DMS53 treated with DMSO at 0.1 percent for 48 hours (cell line): ENCODE results near the gene THSD7A.

Experiments
- DNase-seq: peaks from one replicate; lab custom pipeline; 2025; ENCODE audit not compliant: unreplicated experiment; lab: John Stamatoyannopoulos, UW

THSD7A gene

DNA sequence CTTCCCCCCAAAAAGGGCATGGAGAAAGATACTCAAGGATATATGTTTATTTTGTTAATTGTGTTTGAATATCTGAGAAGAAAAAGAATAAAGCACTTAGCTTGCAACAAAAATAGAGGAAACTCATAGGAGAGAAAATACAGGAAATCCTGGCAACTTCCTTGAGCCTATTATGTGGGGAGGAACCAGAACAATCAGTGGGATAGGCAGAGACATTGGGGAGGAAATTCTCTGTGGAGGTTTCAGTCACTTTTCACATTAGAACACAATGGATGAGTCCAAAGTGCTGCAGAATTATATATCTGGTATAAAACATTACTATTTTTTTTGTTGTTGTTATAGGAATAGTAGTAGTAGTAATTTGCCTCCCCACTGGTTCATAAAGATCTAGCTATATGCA lies 240.1 kb downstream of the THSD7A start:
- DNase-seq: no peak

DNA sequence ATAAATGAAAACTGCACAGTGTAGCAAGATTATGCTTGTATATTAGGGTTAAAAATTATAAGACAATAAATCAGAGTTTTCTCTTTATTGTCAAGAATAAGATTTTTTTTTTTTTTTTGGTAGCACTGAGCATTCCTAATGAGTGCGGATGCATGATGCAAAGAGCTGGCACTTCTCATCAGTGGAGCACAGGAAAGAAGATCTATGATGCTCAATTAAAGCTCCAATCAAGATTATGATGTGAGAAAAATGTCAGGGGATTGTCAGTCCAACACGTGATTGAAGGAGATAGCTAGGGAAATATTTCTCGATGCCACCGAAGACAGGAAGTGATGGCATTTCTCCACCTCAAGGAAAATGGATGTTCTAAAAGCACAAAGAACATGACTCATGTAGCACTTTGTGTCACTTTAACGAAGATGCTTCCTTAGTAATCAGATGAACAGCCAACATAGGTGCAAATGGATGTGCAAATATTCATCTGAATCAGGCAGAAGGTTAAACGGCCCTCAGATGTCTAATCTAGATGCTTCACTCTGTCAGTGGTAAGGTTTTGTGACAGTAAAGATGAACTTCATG lies 240.9 kb downstream of the THSD7A start:
- no peak for DNase-seq

DNA sequence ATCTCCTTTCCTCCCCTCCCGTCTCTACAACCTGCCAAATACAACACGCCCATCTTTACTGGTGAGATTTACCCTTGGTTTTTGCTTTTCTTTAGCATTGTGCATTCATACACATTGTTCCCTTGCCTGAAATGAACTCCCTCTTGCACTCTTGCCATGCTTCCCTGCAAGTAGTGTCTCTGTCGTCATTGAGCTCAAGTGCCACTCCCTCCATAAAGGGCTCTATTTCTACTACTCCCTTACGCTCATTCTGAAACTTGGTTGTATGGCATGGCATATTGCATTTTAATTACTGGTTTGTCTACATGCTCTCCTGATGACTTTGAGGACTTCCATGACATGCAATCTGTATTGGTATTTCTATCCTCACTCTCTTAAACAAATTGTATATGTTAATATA lies 242.7 kb downstream of the THSD7A start:
- no peak for DNase-seq

DNA sequence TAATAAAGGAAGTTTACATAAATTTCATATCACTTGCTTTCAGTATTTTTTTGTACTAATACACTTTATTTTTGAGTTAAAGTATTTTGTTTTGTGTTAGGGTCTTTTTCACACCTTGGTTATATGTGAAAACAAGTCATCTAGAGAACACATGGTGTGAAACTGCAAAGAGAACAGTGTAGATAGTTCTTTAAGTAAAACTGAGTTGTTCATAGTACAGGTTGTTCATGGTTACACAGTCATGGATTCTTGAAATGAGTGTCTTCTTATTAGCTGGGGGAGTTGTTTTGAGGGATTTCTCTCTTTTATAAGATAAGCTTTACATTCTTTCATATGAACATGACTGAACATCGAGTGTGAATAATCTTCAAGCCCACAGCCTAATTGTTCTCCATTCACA lies 244.2 kb downstream of the THSD7A start:
- DNase-seq: no peak

DNA sequence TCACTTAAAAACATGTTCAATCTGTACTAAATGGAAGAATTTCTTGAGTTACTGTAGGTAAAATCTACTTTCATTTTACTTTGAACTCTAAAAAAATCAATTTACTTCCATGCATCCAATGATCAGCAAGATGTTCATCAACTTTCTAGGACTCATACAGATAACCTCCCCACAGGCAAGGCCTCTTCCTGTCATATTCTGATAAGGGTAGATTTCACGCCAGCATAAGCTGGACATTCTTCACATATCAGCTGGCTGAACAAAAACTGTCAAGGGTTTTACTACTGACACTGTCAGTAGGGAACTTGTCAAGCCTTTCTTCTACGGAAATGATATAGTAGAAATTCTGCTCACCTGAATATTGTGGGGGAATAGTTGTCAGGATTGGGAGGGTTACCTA lies 244.9 kb downstream of the THSD7A start:
- no peak for DNase-seq

DNA sequence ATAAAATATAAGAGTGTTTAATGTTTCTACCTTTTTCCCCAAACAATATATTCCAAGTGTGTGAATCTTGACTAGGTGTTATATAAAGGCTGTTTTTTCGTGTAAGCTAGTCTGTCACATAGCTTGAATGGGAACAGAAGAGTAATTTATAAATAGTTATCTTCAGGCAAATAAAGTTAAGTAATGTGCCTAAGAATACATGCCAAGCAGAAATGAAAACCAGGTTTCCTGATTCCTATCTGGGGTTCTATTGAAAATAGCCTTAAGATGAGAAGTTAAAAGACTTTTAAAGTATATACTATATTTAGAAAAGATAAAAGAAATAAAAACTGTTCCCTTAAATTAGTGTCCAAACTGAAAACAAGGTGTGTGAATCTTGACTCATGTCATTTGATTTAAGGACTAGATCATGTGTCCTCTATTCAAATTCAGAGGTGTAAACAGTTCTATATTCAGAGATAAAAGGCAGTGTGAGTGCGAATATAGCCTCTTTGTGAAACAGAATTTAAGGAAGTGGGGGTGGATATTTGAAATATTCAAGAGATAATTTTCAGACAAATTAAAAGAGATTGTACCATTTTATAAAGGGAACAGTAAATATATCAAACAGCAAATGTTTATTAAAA lies 247.5 kb downstream of the THSD7A start:
- DNase-seq: no peak

DNA sequence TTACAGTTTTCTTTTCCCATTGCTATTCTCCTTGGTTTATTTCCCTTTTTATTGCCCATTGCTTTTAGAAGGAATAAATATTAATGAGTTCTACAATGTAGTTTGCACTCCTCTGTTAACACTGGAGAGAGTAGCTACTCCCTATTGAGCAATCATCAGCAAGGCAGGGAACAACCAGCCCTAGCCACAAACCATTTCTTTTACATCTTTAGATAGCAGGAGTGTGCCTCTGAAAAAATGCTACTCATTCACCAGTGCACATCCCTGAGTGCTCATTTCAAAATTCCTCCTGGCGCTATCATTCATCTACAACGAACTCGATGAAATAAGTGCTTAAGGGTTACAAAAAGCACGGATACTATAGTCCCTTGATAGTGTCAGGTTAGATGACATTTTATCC lies 252.9 kb downstream of the THSD7A start:
- no peak for DNase-seq

DNA sequence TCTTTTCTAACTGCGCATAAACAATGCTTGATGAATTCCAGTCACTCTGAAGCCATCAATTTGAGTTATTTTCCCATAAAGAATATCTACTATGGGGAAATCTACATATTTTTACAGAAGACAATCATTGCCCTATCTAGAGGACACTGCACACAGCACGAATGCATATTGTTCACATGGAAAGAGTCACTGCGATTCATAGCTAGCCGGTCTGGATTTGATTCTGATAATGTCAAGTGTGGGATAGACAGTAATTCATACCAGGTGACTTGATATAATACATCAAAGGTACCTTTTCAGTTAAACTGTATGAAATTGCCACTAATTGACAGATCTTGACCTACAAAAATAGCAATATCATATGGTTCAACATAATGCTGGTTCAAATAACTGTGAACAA lies 255.7 kb downstream of the THSD7A start:
- DNase-seq: no peak

DNA sequence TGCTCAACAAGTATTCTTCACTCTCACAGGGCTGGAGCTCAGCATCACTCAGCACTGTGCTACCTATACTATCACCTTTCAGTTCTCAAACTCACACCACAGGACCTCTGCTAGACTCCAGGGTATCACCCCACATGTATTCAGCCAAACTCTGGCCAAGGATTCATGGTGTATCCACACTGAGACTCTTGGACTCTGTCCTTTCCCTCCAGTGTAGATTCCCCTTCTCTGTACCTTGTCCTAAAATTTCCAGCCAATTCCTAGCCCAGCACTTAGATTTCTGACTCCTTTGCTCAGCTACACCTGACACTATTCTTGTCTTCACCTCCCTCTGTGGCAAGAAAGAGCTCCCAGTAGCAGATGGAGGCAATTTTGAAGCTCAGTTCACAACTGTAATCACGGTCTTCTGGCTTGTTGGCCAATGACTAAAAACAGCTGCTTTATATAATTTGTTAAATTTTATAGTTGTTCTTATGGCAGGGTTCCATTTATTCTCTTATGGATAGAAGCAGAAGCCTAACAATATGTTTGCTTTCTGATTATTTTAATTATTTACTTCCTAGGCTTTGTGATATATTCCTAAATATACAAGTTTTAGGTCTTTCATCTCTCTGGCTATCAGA lies 258.8 kb downstream of the THSD7A start:
- no peak for DNase-seq

DNA sequence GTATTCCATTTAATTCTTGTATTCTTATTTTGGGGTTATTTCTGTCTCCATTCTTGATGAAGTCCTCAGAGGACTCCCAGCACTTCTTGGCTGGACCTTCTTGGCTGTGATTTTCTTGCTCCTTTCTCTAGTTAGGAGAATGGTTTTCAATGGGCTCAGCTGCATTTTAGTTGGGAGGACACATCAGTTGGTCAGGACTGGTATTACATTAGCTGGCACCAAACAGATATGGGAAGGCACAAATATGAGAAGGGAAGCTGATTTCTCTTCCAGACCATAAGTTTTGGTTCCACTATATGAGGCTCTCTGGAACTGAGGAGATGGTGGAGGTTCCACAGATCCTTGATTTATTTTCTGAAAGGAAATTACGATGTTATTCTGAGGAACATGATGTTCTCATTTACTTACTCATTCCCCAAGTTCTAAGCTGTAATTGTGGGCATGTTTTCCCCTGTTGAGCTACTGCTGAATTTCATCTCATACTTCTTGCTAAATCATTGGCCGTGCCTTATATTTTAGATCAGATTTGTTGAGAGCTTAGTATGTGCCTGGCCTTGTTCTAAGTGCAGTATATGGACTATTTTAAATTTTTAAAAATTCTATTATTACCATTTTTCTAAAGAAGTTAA lies 261.0 kb downstream of the THSD7A start:
- DNase-seq: no peak

DNA sequence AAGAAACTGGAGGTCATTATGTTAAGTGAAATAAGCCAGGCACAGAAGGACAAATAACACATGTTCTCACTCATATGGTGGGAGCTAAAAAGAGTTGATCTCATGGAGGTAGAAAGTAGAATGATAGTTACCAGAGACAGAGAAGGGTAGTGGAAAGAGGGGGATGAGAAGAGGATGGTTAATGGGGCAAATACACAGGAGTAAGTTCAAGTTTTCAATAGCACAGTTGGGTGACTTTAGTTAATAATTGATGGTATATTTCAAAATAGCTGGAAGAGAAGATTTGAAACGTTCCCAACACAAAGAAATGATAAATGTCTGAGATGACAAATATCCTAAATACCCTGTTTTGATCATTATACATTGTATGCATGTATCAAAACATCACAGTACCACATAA lies 261.8 kb downstream of the THSD7A start:
- DNase-seq: no peak

DNA sequence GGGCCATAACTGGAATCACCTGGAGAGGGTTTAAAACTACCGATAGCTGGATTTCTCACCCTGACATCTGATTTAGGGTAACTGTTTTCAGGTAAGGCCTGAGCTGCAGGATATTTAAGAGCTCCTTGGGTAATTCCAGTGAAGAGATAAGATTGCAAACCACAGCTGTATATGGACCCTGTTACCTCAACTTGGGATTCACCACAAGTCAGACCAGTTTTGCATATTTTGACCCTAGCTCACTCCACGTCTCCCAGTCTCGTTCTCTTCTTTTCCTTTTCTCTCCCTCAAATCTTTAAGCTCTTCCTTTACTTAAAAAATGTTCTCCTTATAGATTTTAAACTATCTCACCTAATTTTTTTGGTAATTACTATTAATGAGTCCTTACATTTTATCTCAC lies 264.4 kb downstream of the THSD7A start:
- DNase-seq: no peak

DNA sequence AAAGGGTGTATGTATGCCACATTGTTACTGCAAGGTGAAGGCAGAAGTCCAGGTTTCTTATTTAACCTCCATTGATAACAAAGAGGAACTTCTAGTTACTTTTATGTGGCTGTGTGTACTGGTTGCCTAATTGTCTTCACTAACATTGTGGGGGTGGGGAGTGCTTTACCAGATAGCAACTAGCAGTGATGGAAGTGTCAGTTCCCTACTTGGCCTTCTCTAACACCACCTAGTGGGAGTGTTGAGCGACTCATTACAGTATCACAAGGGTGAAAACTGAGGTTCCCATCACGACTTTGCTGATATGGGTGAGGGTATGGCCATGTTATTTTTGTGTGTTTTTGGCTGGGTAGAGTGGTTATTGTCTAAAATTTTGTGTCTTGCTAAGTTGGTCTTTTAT lies 274.4 kb downstream of the THSD7A start:
- DNase-seq: peak; percentile 39

DNA sequence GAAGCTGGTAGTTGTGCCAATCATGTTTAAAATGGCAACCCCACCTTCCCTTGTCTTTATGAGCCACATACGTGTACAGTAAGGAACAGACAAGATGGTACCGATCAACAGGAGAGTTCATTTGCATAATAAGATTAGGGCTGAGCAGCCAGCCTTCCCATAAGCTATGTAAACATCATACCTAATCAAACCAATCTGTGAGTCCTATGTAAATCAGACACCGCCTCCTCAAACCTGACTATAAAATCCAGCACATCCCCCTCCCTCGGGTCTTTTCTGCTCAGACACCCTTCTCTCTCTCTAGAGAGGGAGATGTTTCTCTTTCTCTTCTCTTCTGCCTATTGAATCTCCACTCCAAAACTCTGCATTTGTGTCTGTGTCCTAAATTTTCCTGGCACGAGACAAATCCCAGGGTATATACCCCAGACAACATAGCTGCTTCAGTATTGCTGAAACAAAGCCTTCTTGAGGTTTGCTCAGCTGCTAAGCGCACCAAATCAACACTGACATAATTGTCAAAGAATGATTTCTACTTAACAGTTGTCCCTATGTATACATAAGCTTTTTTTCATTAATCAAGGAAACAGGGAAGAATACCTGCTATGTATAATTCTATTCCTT lies 279.2 kb downstream of the THSD7A start:
- peak; percentile 58 for DNase-seq

DNA sequence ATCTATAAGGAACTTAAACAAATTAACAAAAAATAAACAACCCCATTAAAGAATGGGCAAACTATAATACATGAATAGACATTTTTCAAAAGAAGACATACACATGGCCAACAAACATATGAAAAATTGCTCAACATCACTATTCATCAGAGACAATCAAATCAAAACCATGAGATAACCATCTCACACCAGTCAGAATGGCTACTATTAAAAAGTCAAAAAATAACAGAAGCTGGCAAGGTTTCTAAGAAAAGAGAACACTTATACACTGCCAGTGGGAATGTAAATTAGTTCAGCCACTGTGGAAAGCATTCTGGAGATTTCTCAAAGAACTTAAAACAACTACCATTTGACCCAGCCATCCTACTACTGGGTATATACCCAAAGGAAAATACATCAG lies 280.5 kb downstream of the THSD7A start:
- no peak for DNase-seq

DNA sequence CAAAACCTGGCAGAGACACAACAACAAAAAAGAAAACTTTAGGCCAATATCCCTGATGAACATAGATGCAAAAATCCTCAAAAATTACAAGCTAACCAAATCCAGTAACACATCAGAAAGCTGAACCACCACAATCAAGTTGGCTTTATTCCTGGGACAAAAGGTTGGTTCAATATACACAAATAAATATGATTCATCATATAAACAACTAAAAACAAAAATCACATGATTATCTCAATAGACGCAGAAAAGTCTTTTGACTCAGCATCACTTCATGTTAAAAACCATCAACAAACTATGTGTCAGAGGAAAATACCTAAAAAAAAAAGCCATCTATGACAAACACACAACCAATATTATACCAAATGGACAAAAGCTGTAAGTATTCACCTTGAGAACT lies 283.5 kb downstream of the THSD7A start:
- no peak for DNase-seq

DNA sequence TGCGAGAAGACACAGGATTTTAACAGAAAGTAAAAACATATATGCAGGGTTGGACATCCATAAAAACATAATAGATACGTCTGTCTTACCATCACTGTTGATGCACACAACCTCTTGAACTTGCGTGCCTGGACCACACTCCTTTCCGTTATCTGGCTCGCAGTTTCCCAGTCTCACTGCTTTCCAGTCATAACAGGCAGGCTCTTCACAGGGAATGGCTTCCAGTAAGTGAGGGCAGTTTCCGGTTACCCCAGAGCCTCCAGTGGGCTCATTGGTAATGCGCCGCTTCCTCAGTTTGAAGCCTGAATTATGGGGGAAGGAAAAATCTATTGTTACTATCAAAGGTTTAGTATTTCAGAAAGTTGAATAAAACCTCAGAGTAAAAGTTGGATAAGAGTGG lies 290.7 kb downstream of the THSD7A start:
- DNase-seq: no peak

DNA sequence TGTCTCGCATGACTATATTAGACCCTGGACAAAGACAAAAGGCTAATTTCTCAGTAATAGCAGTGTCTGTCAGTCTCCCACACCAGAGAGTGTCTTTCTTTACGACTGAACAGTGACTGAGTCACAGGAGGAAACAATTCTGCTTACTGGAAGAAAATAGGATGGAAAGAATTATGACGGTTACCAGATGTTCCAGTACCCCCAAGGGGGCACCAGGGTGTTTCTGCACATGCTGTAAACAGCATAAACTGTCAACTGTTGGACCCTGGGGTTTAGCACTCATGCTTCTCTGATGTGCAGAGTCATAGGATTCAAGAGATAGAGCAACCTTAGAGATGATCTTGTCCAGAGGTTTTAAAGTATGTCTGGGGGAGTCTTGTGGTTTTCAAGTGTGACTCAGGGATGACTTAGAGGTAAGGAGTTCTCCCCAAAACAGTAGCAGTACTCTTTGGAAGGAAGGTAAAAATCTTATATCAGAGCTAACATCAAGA lies 291.7 kb downstream of the THSD7A start:
- DNase-seq: no peak

DNA sequence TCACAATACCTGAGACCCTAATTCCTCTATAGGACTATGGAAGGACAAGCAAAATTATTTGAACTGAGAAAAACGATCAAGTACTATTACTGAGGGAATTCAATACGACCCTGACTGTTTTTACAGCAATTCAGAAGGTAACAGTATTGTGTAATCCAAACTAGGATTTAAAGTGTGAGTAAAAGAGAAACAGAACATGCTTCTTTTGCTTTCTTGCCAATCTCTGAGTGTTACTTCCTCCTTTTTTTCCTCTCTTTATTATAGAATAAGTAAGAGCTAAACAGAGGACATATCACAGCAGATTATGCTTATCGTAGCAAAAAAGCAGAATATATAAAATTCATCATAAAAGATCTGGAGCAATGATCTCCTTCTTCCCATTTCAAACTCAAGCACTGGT lies 292.1 kb downstream of the THSD7A start:
- no peak for DNase-seq

DNA sequence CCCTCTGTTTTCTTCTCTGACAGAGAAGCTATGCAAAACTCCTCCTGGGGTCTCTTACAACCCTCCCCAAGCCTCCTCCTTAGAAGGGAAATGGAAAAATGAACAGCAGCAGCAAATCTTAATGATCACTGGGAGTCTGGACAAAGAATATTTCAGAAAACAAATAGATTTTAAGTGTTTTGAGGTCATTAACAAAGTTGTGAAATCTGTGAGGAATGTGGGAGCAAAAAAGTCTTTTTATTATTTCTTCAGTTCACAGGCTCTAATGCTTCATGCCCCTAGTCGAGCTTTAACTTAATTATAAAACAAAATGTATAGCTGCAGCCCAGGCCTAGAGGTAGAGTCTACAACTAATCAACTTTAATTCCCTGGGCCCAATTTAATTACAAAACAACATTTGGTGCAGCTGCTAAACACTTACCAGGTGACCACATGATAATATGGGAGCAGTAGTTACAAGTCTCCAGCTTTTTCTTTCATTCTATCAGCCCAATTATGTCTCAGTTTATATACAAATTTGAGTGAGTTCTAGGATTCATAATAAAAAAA lies 293.2 kb downstream of the THSD7A start:
- DNase-seq: no peak

DNA sequence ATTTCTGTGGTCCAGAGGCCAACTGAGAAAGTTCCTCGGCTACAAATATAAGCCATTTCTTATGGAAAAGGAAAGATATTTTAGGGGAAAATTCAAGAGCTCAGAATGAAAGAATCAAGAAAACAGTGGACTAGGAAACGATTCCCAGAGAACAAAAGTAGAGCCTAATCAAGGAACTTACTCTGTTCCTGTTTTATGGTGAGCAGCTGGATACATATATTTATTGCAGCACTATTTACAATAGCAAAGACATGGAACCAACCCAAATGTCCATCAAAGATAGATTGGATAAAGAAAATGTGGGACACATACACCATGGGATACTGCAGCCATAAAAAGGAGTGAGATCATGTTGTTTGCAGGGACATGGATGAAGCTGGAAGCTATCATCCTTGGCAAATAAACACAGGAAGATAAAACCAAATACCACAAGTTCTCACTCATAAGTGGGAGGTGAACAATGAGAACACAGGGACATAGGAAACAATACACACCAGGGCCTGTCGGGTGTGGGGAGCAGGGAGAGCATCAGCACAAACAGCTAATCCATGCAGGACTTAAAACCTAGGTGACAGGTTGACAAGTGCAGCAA lies 298.7 kb downstream of the THSD7A start:
- peak; percentile 48 for DNase-seq
